Smooth muscle cell (in vitro differentiated cells): Measurements from ENCODE around the gene CAMK2D. TPM values are rescaled to one million over a fixed set of nuclear protein-coding genes. Genes with fewer than 3 reads are reported as not detected.

Experiments
- DNase-seq: peaks from one replicate; lab custom pipeline; 2025; ENCODE audit not compliant: unreplicated experiment; lab: John Stamatoyannopoulos, UW
- H2AFZ ChIP-seq: fragments of 200-600 bp; sonication (generic); 2 replicates; pipeline ENCODE4 v1.6.0; 2016; ENCODE audit warnings: antibody characterized with exemption, low read depth, mild to moderate bottlenecking
- H3F3A ChIP-seq: fragments of 200-600 bp; sonication (generic); 2 replicates; pipeline ENCODE4 v1.6.0; 2017; ENCODE audit warnings: antibody characterized with exemption, low read depth
- H3K27ac ChIP-seq: fragments of 200-600 bp; sonication (generic); 2 replicates; pipeline ENCODE4 v1.5.1; 2016; ENCODE audit warnings: low read depth, mild to moderate bottlenecking
- H3K27me3 ChIP-seq: fragments of 200-600 bp; sonication (generic); 2 replicates; pipeline ENCODE4 v1.6.1; 2016; ENCODE audit warnings: low read depth, mild to moderate bottlenecking
- H3K36me3 ChIP-seq: fragments of 200-600 bp; sonication (generic); 2 replicates; pipeline ENCODE4 v1.5.1; 2016; ENCODE audit warnings: low read depth
- H3K4me1 ChIP-seq: fragments of 200-600 bp; sonication (generic); 2 replicates; pipeline ENCODE4 v1.5.1; 2016; ENCODE audit warnings: low read depth
- H3K4me2 ChIP-seq: fragments of 200-600 bp; sonication (generic); 2 replicates; pipeline ENCODE4 v1.6.0; 2016; ENCODE audit warnings: mild to moderate bottlenecking
- H3K4me3 ChIP-seq: fragments of 200-600 bp; sonication (generic); 2 replicates; pipeline ENCODE4 v1.5.1; 2016; ENCODE audit warnings: mild to moderate bottlenecking
- H3K79me2 ChIP-seq: fragments of 200-600 bp; sonication (generic); 2 replicates; pipeline ENCODE4 v1.6.0; 2016; ENCODE audit warnings: low read depth, mild to moderate bottlenecking
- H3K9ac ChIP-seq: fragments of 200-600 bp; sonication (generic); 2 replicates; pipeline ENCODE4 v1.6.0; 2016; ENCODE audit warnings: low read depth
- H3K9me3 ChIP-seq: fragments of 200-600 bp; sonication (generic); replicated peaks from 2 replicates; pipeline ENCODE4 v1.5.1; 2016; ENCODE audit warnings: low read depth
- H4K20me1 ChIP-seq: fragments of 200-600 bp; sonication (generic); 2 replicates; pipeline ENCODE4 v1.6.0; 2016; ENCODE audit warnings: low read depth
- WGBS: methylation state at CpG from one replicate; pipeline ENCODE4 v1.1.7; 2016; ENCODE audit warnings: low lambda C conversion rate; 5-methylcytosine and 5-hydroxymethylcytosine counted together
- polyA plus RNA-seq: library from polyadenylated mRNA; unstranded; fragments of >200 nt; fragmentation: Nextera tagmentation; extraction: Ambion mirVana; gene quantifications from 2 replicates; pipeline ENCODE4 v1.2.1, GENCODE V29; 2016
- total RNA-seq: library from RNA; depleted of rRNA; stranded (reverse); fragments of >200 nt; gene quantifications from 2 replicates; pipeline ENCODE4 v1.2.3, GENCODE V29; 2014
- TF ChIP-seq, protein P1 (sequence below): fragments of 200-600 bp; sonication (generic); IDR thresholded peaks from 2 replicates; pipeline ENCODE4 v1.5.1; 2017; ENCODE audit warnings: borderline replicate concordance, mild to moderate bottlenecking, antibody characterized with exemption; ENCODE audit not compliant: insufficient read depth, poor library complexity, severe bottlenecking

CAMK2D gene
- total and polyA plus RNA-seq, 2 experiments from 2014 or later: 17.2 to 36.0 TPM

DNA sequence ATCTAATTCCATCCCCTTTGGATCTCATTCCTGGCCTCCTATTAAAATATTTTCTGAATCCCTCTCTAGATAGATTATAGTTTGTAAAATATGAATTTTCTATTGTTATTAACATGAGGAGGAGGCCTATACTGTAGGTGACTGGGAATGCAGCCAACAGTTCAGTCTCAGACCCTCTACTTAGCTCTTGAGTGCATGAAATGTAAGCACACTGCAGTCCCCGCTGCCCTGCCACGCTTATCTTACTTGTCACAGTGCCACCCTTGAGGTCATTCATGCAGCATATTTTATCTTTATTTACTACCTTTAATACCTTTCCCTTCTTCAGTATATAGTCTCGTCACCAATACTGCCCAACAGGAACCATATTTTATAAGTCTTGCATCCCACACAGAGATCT, 151.0 kb downstream of the CAMK2D start:
- Histone ChIP-seq H3K4me3 (no peak overlapping the region), H3K4me1 (no peaks in the 10 kb centered on the region), H2AFZ (no peak overlapping the region), H3K27me3 (no peaks in the 10 kb centered on the region), H3K79me2 (no peaks in the 10 kb centered on the region), H3K36me3 (no peaks in the 10 kb centered on the region), H4K20me1 (peaks cover 7% of the 10 kb centered on the region), H3K9me3 (no peaks in the 10 kb centered on the region), H3K27ac (no peak overlapping the region), H3F3A (no peaks in the 10 kb centered on the region), H3K4me2 (no peak overlapping the region), H3K9ac (no peak overlapping the region)
- TF ChIP-seq, protein P1, sequence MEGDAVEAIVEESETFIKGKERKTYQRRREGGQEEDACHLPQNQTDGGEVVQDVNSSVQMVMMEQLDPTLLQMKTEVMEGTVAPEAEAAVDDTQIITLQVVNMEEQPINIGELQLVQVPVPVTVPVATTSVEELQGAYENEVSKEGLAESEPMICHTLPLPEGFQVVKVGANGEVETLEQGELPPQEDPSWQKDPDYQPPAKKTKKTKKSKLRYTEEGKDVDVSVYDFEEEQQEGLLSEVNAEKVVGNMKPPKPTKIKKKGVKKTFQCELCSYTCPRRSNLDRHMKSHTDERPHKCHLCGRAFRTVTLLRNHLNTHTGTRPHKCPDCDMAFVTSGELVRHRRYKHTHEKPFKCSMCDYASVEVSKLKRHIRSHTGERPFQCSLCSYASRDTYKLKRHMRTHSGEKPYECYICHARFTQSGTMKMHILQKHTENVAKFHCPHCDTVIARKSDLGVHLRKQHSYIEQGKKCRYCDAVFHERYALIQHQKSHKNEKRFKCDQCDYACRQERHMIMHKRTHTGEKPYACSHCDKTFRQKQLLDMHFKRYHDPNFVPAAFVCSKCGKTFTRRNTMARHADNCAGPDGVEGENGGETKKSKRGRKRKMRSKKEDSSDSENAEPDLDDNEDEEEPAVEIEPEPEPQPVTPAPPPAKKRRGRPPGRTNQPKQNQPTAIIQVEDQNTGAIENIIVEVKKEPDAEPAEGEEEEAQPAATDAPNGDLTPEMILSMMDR: no peak
- WGBS: 99% methylated on average over 3 of the region's 3 CpGs
- no peak for DNase-seq

DNA sequence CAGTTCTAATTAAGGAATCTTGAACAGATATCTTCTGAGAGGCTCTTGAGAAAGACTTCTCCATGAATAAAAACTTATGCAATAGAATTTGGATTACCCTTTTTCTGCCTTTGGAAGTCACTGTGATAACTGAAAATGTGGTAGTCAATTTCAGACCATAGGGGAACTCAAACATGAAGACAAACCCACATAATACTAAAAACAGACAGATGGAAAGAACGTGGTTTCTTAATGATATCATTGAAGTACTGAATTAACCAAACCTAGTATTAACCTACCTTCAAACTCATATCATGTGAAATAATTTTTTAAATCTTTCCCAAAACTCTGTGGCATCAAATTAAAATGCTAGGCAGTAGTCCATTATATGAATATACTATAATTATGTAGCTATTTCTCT, 153.5 kb downstream of the CAMK2D start:
- Histone ChIP-seq H3F3A (no peaks in the 10 kb centered on the region), H3K4me1 (no peaks in the 10 kb centered on the region), H3K27ac (no peak overlapping the region), H3K79me2 (no peaks in the 10 kb centered on the region), H4K20me1 (no peaks in the 10 kb centered on the region), H3K36me3 (no peaks in the 10 kb centered on the region), H3K27me3 (no peaks in the 10 kb centered on the region), H3K9me3 (no peaks in the 10 kb centered on the region), H3K9ac (no peak overlapping the region), H2AFZ (no peak overlapping the region), H3K4me3 (no peak overlapping the region), H3K4me2 (no peak overlapping the region)
- TF ChIP-seq, protein P1: no peak
- no peak for DNase-seq
- WGBS: 91% methylated on average over 1 of the region's 1 CpG

DNA sequence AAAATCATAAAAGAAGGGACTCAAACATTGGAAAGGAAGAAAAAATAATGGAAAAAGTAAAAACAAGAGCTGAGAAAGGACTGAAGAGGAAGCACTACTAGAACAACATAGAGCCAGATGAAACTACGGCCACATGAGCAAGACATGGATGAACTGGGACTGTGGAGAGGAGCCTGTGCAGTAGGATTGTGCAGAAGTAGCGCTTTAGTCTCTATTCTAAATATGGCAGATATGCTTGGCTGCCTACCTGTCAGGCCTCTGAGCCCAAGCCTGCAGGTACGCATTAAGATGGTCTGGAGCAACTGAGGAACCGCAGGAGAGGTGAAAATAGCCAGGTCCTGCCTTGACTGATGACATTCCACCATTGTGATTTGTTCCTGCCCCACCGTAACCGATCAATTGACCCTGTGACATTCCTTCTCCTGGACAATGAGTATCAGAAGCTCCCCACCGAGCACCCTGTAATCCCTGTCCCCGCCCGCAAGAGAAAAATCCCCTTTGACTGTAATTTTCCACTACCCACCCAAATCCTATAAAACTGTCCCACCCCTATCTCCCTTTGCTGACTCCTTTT, 154.3 kb downstream of the CAMK2D start:
- Histone ChIP-seq H3K36me3 (no peaks in the 10 kb centered on the region), H2AFZ (no peak overlapping the region), H3K4me3 (no peak overlapping the region), H3K9ac (no peak overlapping the region), H3K4me2 (no peak overlapping the region), H3F3A (no peaks in the 10 kb centered on the region), H4K20me1 (no peaks in the 10 kb centered on the region), H3K9me3 (no peaks in the 10 kb centered on the region), H3K79me2 (no peaks in the 10 kb centered on the region), H3K27ac (no peak overlapping the region), H3K27me3 (no peaks in the 10 kb centered on the region), H3K4me1 (no peaks in the 10 kb centered on the region)
- no peak for DNase-seq
- WGBS: 98% methylated on average over 9 of the region's 9 CpGs
- TF ChIP-seq, protein P1: no peak

DNA sequence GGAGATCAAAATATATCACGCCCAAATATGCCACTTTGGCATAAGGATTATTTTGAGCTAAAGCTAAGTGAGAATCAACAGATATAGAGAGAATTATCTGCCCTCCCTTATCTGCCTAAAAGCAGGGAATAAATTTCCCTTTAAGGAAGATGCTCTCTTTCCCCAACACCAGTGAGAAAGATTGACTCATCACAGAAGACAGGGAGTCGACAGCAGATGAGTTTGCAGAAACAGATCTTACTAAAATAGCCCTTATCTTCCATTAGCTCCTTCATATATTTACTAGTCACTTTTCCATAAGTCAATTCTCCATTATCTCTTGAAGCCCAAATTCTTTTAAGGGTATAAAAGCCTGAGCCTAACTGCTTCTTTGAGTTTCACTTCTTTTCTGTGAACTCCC, 156.6 kb downstream of the CAMK2D start:
- no peak overlapping the region for H3K27ac ChIP-seq
- H3K4me2 ChIP-seq: no peak overlapping the region
- H3K4me1 ChIP-seq: no peaks in the 10 kb centered on the region
- WGBS: 46% methylated on average over 2 of the region's 2 CpGs
- no peak overlapping the region for H3K9ac ChIP-seq
- no peaks in the 10 kb centered on the region for H4K20me1 ChIP-seq
- no peak overlapping the region for H2AFZ ChIP-seq
- H3K79me2 ChIP-seq: no peaks in the 10 kb centered on the region
- no peak overlapping the region for H3K4me3 ChIP-seq
- H3K36me3 ChIP-seq: no peaks in the 10 kb centered on the region
- DNase-seq: no peak
- TF ChIP-seq, protein P1: no peak
- no peaks in the 10 kb centered on the region for H3K9me3 ChIP-seq
- H3K27me3 ChIP-seq: no peaks in the 10 kb centered on the region
- H3F3A ChIP-seq: no peaks in the 10 kb centered on the region
